ENCODE measurements around the gene KIAA1671. TPM values are rescaled to one million over a fixed set of nuclear protein-coding genes. Genes with fewer than 3 reads are reported as not detected.

Gene KIAA1671
- total RNA-seq, 3 donors from 2014 or later: 9.8 to 62.8 (median 36.4) TPM

GRCh38 chr22:25054943-25055511 lies 102.5 kb downstream of the KIAA1671 start:
- H3K36me3 ChIP-seq: no peaks in the 10 kb centered on the region
- TF ChIP-seq CTCF (IDR thresholded peaks at IDR 0.05): no peak
- TF ChIP-seq POLR2A (IDR thresholded peaks at IDR 0.05): no peak
- no peak for TF ChIP-seq POLR2AphosphoS5 (IDR thresholded peaks at IDR 0.05)
- intact Hi-C loops (cut with DNase I; ENCODE audit: low total_unique reads): no loop called here
- no peak overlapping the region for H3K4me3 ChIP-seq
- no peak for DNase-seq (ENCODE audit: low spot score in 2 of 2)
- H3K9me3 ChIP-seq: peaks cover 3 to 6% of the 10 kb centered on the region in 2 donors
- no peak overlapping the region for H3K27ac ChIP-seq
- no peaks in the 10 kb centered on the region for H3K27me3 ChIP-seq
- H3K4me1 ChIP-seq: no peaks in the 10 kb centered on the region

DNA sequence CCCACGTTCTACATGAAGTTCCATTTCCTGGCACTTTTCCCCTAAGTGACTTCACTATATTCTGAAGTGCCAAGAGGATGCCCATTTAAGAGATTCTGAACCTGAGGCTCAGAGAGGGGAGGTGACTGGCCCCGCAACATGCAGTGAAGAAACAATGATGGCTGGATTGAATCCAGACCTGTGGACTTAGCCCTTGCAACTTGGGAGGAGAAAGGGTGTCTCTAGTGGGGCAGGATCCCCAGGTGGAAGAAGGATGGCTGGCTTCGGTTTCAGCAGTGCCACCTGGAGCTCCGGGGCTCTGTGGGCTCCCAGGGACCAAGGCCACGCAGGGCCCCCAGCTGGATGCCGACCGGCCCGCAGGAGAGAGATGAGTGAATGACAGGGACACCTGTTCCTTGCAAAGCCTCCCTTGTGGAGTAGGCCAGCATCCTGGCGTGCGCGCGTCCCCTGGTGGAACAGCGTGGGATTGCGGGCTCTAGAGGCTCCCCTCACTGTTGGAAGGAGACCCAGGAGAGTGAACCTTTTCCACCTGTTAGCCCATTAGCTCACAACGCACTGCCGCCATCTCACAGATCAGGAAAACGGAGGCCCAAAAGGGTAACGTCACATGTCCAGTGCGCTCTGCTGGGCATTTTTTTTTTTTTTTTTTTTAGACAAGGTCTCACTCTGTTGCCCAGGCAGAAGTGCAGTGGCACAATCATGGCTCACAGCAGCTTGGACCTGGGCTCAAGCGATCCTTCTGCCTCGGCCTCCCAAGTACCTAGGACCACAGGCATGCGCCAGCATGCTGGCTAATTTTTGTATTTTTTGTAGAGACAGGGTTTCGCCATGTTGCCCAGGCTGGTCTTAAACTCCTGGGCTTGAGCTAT lies 104.7 kb downstream of the KIAA1671 start:
- Histone ChIP-seq H3K4me3 (no peak overlapping the region), H3K36me3 (no peaks in the 10 kb centered on the region), H3K4me1 (no peaks in the 10 kb centered on the region), H3K9me3 (no peaks in the 10 kb centered on the region), H3K27ac (no peak overlapping the region), H3K27me3 (no peaks in the 10 kb centered on the region)
- peak; percentile 44 to 75 for DNase-seq (ENCODE audit: low spot score in 2 of 2)
- TF ChIP-seq POLR2AphosphoS5 (IDR thresholded peaks at IDR 0.05): no peak
- TF ChIP-seq POLR2A (IDR thresholded peaks at IDR 0.05): no peak
- peak; percentile 62 to 85 (median 74) for TF ChIP-seq CTCF (IDR thresholded peaks at IDR 0.05)
- intact Hi-C loops (cut with DNase I; ENCODE audit: low total_unique reads): no loop called here

GRCh38 chr22:25059438-25059837 lies 106.9 kb downstream of the KIAA1671 start:
- Histone ChIP-seq H3K36me3 (no peaks in the 10 kb centered on the region), H3K27ac (no peak overlapping the region), H3K9me3 (no peaks in the 10 kb centered on the region), H3K4me1 (no peaks in the 10 kb centered on the region), H3K27me3 (no peaks in the 10 kb centered on the region), H3K4me3 (no peak overlapping the region)
- DNase-seq (ENCODE audit: low spot score in 2 of 2): no peak
- intact Hi-C loops (cut with DNase I; ENCODE audit: low total_unique reads): no loop called here
- no peak for TF ChIP-seq POLR2AphosphoS5 (IDR thresholded peaks at IDR 0.05)
- TF ChIP-seq CTCF (IDR thresholded peaks at IDR 0.05): no peak
- no peak for TF ChIP-seq POLR2A (IDR thresholded peaks at IDR 0.05)

DNA sequence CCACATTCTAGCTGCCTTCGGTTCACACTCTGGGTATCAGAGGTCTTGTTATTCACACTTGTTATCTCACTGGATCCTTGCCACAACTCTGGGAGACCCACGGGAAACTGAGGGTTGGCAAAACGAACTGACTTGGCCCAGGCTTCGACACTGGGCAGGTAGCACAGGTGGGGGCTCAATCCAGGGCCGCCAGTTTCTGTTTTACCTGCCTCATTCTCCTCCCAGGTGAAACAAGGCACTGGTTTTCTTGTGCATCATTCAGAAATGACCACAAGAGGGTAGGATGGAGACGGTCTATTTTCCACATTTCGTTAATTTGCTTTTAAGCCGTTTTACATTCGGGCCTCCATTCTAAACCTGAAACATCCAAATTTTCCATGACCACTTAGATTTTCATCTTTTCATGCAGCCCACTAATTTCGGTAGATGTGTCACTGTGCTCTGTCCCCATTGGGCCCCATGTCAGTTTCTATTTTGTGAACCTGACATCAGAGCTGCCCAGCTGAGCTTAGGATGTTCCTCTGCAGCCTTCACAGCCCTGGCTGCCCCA lies 108.1 kb downstream of the KIAA1671 start:
- Histone ChIP-seq H3K36me3 (no peaks in the 10 kb centered on the region), H3K9me3 (no peaks in the 10 kb centered on the region), H3K27ac (no peak overlapping the region), H3K27me3 (no peaks in the 10 kb centered on the region), H3K4me3 (no peak overlapping the region), H3K4me1 (no peaks in the 10 kb centered on the region)
- DNase-seq (ENCODE audit: low spot score in 2 of 2): no peak
- intact Hi-C loops (cut with DNase I; ENCODE audit: low total_unique reads): no loop called here
- TF ChIP-seq POLR2AphosphoS5 (IDR thresholded peaks at IDR 0.05): no peak
- TF ChIP-seq CTCF (IDR thresholded peaks at IDR 0.05): peak in 1 of 3 donors; percentile 18

- TF ChIP-seq CTCF (IDR thresholded peaks at IDR 0.05): no peak
- no peak for TF ChIP-seq POLR2AphosphoS5 (IDR thresholded peaks at IDR 0.05)
- TF ChIP-seq POLR2A (IDR thresholded peaks at IDR 0.05): no peak
- Histone ChIP-seq H3K27ac (no peak overlapping the region), H3K36me3 (no peaks in the 10 kb centered on the region), H3K9me3 (no peaks in the 10 kb centered on the region), H3K4me3 (no peak overlapping the region), H3K4me1 (no peaks in the 10 kb centered on the region), H3K27me3 (no peaks in the 10 kb centered on the region)
- no peak for DNase-seq (ENCODE audit: low spot score in 2 of 2)
- intact Hi-C loops (cut with DNase I; ENCODE audit: low total_unique reads): no loop called here
Observed at GRCh38 chr22:25061134-25061533, 108.6 kb downstream of the KIAA1671 start.

Data from breast epithelium (tissue), 4 donors.